GM10248 (cell line): ENCODE data around the gene CHST11.

Experiments used
- CTCF ChIA-PET: fragments of 300-600 bp; sonication (Branson Sonifier 250); formaldehyde crosslinking; extraction: SDS; loops from one replicate; lab custom pipeline; 2021; ENCODE audit warnings: antibody characterized with exemption; lab: Yijun Ruan, JAX
- POLR2A ChIA-PET: fragments of 350-650 bp; sonication (Branson Sonifier 250); formaldehyde crosslinking; extraction: SDS; loops from one replicate; lab custom pipeline; 2020; ENCODE audit warnings: antibody characterized with exemption; lab: Yijun Ruan, JAX
- DNase-seq: peaks from one replicate; pipeline ENCODE4 v3.0.0; 2012; ENCODE audit errors: extremely low spot score
- TF ChIP-seq, protein P1 (sequence below): IDR thresholded peaks from 2 replicates; pipeline ENCODE4 v1.5.1; 2012; ENCODE audit warnings: mild to moderate bottlenecking, low read depth; ENCODE audit errors: extremely low read depth, missing control alignments, control extremely low read depth

Gene CHST11

GRCh38 chr12:104435175-104435574 is 21.6 kb upstream of the CHST11 start:
- ChIA-PET POLR2A (no interaction called here), CTCF (interaction anchor here (1.1 to 5.0 kb wide), 5 partner anchors 8 to 508 kb away, joined by 3 to 21 read pairs (median 3); partner anchors contain the start of gene CHST11)
- TF ChIP-seq, protein P1, sequence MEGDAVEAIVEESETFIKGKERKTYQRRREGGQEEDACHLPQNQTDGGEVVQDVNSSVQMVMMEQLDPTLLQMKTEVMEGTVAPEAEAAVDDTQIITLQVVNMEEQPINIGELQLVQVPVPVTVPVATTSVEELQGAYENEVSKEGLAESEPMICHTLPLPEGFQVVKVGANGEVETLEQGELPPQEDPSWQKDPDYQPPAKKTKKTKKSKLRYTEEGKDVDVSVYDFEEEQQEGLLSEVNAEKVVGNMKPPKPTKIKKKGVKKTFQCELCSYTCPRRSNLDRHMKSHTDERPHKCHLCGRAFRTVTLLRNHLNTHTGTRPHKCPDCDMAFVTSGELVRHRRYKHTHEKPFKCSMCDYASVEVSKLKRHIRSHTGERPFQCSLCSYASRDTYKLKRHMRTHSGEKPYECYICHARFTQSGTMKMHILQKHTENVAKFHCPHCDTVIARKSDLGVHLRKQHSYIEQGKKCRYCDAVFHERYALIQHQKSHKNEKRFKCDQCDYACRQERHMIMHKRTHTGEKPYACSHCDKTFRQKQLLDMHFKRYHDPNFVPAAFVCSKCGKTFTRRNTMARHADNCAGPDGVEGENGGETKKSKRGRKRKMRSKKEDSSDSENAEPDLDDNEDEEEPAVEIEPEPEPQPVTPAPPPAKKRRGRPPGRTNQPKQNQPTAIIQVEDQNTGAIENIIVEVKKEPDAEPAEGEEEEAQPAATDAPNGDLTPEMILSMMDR = no peak
- DNase-seq = no peak

DNA sequence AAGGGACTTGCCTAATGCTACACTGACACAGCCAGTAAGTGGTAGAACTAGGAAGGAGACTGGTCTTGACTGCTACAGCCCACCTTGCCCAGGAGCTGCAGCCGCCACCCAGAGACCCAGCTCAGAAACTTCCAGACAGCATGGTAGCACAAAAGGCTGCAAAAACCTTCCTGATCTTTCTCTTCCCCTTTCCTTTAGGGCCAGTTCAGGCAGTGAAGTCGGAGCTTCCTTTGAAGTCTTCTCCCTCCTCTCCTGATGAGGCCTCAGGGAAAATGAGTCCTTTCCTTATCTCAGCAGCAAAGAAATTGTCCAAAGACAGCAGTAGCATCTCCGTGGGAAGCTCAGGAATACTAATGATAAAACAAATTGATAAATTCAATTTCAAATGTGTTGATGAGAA is 21.0 kb upstream of the CHST11 start:
- CTCF ChIA-PET = interaction anchor here (0.8 to 5.0 kb wide), 7 partner anchors 9 to 508 kb away, joined by 3 to 21 read pairs (median 3); partner anchors contain the start of gene CHST11
- TF ChIP-seq, protein P1 = no peak
- DNase-seq = no peak
- POLR2A ChIA-PET = no interaction called here

DNA sequence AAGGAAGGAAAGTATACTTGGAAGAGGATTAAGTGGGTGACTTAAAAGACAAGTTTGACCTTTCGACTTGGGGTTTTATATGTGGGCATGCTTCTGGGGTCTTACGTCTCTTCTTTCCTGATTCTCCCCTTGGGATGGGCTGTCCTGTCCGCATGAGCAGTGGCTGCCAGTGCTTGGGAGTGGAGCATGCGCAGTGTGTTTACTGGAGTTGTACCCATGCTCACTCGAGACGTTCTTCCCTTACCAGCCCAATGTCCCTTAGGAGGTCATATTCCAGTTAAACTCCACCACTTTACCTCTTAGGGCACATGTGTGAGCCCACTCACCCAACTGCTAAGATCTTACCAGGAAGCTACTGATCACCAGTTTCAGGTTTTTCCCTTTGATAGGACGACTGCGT is 20.0 kb upstream of the CHST11 start:
- POLR2A ChIA-PET = no interaction called here
- CTCF ChIA-PET = interaction anchor here (0.9 to 5.0 kb wide), 3 partner anchors 9 to 55 kb away, joined by 3 to 21 read pairs (median 4); no protein-coding TSS in a partner anchor
- TF ChIP-seq, protein P1 = no peak
- no peak for DNase-seq

GRCh38 chr12:104438134-104438533 is 18.6 kb upstream of the CHST11 start:
- ChIA-PET POLR2A (no interaction called here), CTCF (interaction anchor here (1.2 to 5.0 kb wide), 2 partner anchors 11 to 56 kb away, joined by 3 to 21 read pairs; no protein-coding TSS in a partner anchor)
- no peak for DNase-seq
- TF ChIP-seq, protein P1 = no peak

GRCh38 chr12:104439137-104439536 is 17.6 kb upstream of the CHST11 start:
- DNase-seq = no peak
- TF ChIP-seq, protein P1 = no peak
- POLR2A ChIA-PET = no interaction called here
- CTCF ChIA-PET = interaction anchor here (0.8 to 5.0 kb wide), 2 partner anchors 27 to 57 kb away, joined by 3 to 21 read pairs; no protein-coding TSS in a partner anchor

- DNase-seq = no peak
- ChIA-PET CTCF (interaction anchor here (1.2 kb wide), 1 partner anchor 61 kb away, joined by 3 read pairs; no protein-coding TSS in a partner anchor), POLR2A (no interaction called here)
- TF ChIP-seq, protein P1 = no peak
Observed at GRCh38 chr12:104443008-104443407, 13.7 kb upstream of the CHST11 start.
